T-helper 1 cell treated with Interleukin-12 subunit alpha and Interleukin-12 subunit beta and Interleukin-4 antibody, amounts not matched to agents 30 μg/mL and 1 μg/mL, for 36 hours (primary cell): ENCODE measurements around the gene SIRPB2.

Source experiments
- H3K27ac Mint-ChIP-seq: one replicate; pipeline ENCODE4 v1.8.0; 2021; ENCODE audit warnings: mild to moderate bottlenecking, mixed read lengths
- H3K27me3 Mint-ChIP-seq: one replicate; pipeline ENCODE4 v1.8.0; 2021; ENCODE audit warnings: low read depth, mixed read lengths
- H3K36me3 Mint-ChIP-seq: one replicate; pipeline ENCODE4 v1.8.0; 2021; ENCODE audit warnings: low read depth, mixed read lengths
- H3K4me1 Mint-ChIP-seq: one replicate; pipeline ENCODE4 v1.8.0; 2021; ENCODE audit warnings: low read depth, mixed read lengths
- H3K4me3 Mint-ChIP-seq: one replicate; pipeline ENCODE4 v1.8.0; 2021; ENCODE audit warnings: mild to moderate bottlenecking, moderate library complexity, mixed read lengths
- H3K9me3 Mint-ChIP-seq: one replicate; pipeline ENCODE4 v1.8.0; 2021; ENCODE audit warnings: mixed read lengths

Gene SIRPB2

GRCh38 chr20:1491281-1491840 is at the start of gene SIRPB2:
Gene SIRPB2 (minus strand): TSS chr20:1491420. CDS start chr20:1491359, 61 bp downstream.
- Mint-ChIP-seq H3K36me3 (no peaks in the 10 kb centered on the region), H3K27ac (no peak within 1 kb of the TSS), H3K9me3 (peaks cover 3% of the 10 kb centered on the region), H3K4me3 (no peak within 1 kb of the TSS), H3K27me3 (peaks cover 42% of the 10 kb centered on the region), H3K4me1 (peaks cover 9% of the 10 kb centered on the region)

GRCh38 chr20:1539816-1540419 is 48.7 kb upstream of the SIRPB2 start:
- Mint-ChIP-seq H3K36me3 (no peaks in the 10 kb centered on the region), H3K27me3 (peaks cover 20% of the 10 kb centered on the region), H3K4me1 (peaks cover 7% of the 10 kb centered on the region), H3K4me3 (no peak overlapping the region), H3K27ac (no peak overlapping the region), H3K9me3 (peaks cover 20% of the 10 kb centered on the region)

- Mint-ChIP-seq H3K4me3 (no peak overlapping the region), H3K4me1 (peaks cover 7% of the 10 kb centered on the region), H3K27ac (no peak overlapping the region), H3K9me3 (peaks cover 16% of the 10 kb centered on the region), H3K27me3 (peaks cover 12% of the 10 kb centered on the region), H3K36me3 (no peaks in the 10 kb centered on the region)
These were observed 47.4 kb upstream of the SIRPB2 start for GRCh38 chr20:1538655-1539054.

GRCh38 chr20:1537731-1538058 is 46.5 kb upstream of the SIRPB2 start:
- Mint-ChIP-seq H3K4me1 (peaks cover 7% of the 10 kb centered on the region), H3K27ac (no peak overlapping the region), H3K36me3 (no peaks in the 10 kb centered on the region), H3K4me3 (peak overlapping the region; percentile 11), H3K27me3 (peaks cover 6% of the 10 kb centered on the region), H3K9me3 (peaks cover 10% of the 10 kb centered on the region)

GRCh38 chr20:1536893-1537730 is 45.9 kb upstream of the SIRPB2 start:
- peaks cover under 1% of the 10 kb centered on the region for H3K27me3 Mint-ChIP-seq
- H3K4me1 Mint-ChIP-seq: peaks cover 7% of the 10 kb centered on the region
- peaks cover 10% of the 10 kb centered on the region for H3K9me3 Mint-ChIP-seq
- H3K36me3 Mint-ChIP-seq: no peaks in the 10 kb centered on the region
- H3K4me3 Mint-ChIP-seq: peak overlapping the region; percentile 11
- no peak overlapping the region for H3K27ac Mint-ChIP-seq

GRCh38 chr20:1535420-1536175 is 44.4 kb upstream of the SIRPB2 start:
- H3K27ac Mint-ChIP-seq: no peak overlapping the region
- H3K36me3 Mint-ChIP-seq: no peaks in the 10 kb centered on the region
- H3K27me3 Mint-ChIP-seq: no peaks in the 10 kb centered on the region
- no peak overlapping the region for H3K4me3 Mint-ChIP-seq
- peaks cover under 1% of the 10 kb centered on the region for H3K9me3 Mint-ChIP-seq
- H3K4me1 Mint-ChIP-seq: peaks cover 7% of the 10 kb centered on the region

- Mint-ChIP-seq H3K36me3 (no peaks in the 10 kb centered on the region), H3K4me3 (no peak overlapping the region), H3K27ac (no peak overlapping the region), H3K4me1 (peaks cover 7% of the 10 kb centered on the region), H3K9me3 (no peaks in the 10 kb centered on the region), H3K27me3 (no peaks in the 10 kb centered on the region)
These were observed 43.3 kb upstream of the SIRPB2 start for GRCh38 chr20:1534526-1534925.

- Mint-ChIP-seq H3K4me1 (peaks cover 7% of the 10 kb centered on the region), H3K27me3 (peaks cover 7% of the 10 kb centered on the region), H3K36me3 (no peaks in the 10 kb centered on the region), H3K4me3 (no peak overlapping the region), H3K27ac (no peak overlapping the region), H3K9me3 (no peaks in the 10 kb centered on the region)
These were observed 41.8 kb upstream of the SIRPB2 start for GRCh38 chr20:1533059-1533458.

- no peak overlapping the region for H3K4me3 Mint-ChIP-seq
- H3K4me1 Mint-ChIP-seq: no peaks in the 10 kb centered on the region
- H3K27me3 Mint-ChIP-seq: peaks cover 13% of the 10 kb centered on the region
- H3K27ac Mint-ChIP-seq: no peak overlapping the region
- no peaks in the 10 kb centered on the region for H3K36me3 Mint-ChIP-seq
- H3K9me3 Mint-ChIP-seq: no peaks in the 10 kb centered on the region
These were observed 37.6 kb upstream of the SIRPB2 start for GRCh38 chr20:1528811-1529210.

- no peaks in the 10 kb centered on the region for H3K36me3 Mint-ChIP-seq
- no peaks in the 10 kb centered on the region for H3K4me1 Mint-ChIP-seq
- H3K27me3 Mint-ChIP-seq: peaks cover 13% of the 10 kb centered on the region
- no peak overlapping the region for H3K4me3 Mint-ChIP-seq
- no peak overlapping the region for H3K27ac Mint-ChIP-seq
- no peaks in the 10 kb centered on the region for H3K9me3 Mint-ChIP-seq
These were observed 36.7 kb upstream of the SIRPB2 start for GRCh38 chr20:1527923-1528322.

- Mint-ChIP-seq H3K27ac (no peak overlapping the region), H3K4me3 (no peak overlapping the region), H3K36me3 (no peaks in the 10 kb centered on the region), H3K4me1 (no peaks in the 10 kb centered on the region), H3K9me3 (no peaks in the 10 kb centered on the region), H3K27me3 (peaks cover 19% of the 10 kb centered on the region)
These were observed 35.7 kb upstream of the SIRPB2 start for GRCh38 chr20:1526896-1527295.

GRCh38 chr20:1526310-1526709 is 35.1 kb upstream of the SIRPB2 start:
- Mint-ChIP-seq H3K4me3 (no peak overlapping the region), H3K27ac (no peak overlapping the region), H3K27me3 (peaks cover 21% of the 10 kb centered on the region), H3K36me3 (no peaks in the 10 kb centered on the region), H3K4me1 (no peaks in the 10 kb centered on the region), H3K9me3 (no peaks in the 10 kb centered on the region)

- Mint-ChIP-seq H3K4me1 (no peaks in the 10 kb centered on the region), H3K27ac (no peak overlapping the region), H3K36me3 (no peaks in the 10 kb centered on the region), H3K4me3 (no peak overlapping the region), H3K27me3 (peaks cover 37% of the 10 kb centered on the region), H3K9me3 (no peaks in the 10 kb centered on the region)
These were observed 32.8 kb upstream of the SIRPB2 start for GRCh38 chr20:1524004-1524403.

- Mint-ChIP-seq H3K27ac (no peak overlapping the region), H3K36me3 (no peaks in the 10 kb centered on the region), H3K4me3 (no peak overlapping the region), H3K27me3 (peaks cover 22% of the 10 kb centered on the region), H3K4me1 (no peaks in the 10 kb centered on the region), H3K9me3 (peaks cover 6% of the 10 kb centered on the region)
These were observed 25.8 kb upstream of the SIRPB2 start for GRCh38 chr20:1517010-1517409.
